GM19099 (cell line): ENCODE data around the gene LRRC17.

Source experiments
- POLR2A ChIP-seq: IDR thresholded peaks from 3 replicates; pipeline ENCODE4 v1.6.1; 2011; ENCODE audit warnings: low read depth; ENCODE audit not compliant: insufficient read length; ENCODE audit errors: extremely low read depth

The LRRC17 gene

DNA sequence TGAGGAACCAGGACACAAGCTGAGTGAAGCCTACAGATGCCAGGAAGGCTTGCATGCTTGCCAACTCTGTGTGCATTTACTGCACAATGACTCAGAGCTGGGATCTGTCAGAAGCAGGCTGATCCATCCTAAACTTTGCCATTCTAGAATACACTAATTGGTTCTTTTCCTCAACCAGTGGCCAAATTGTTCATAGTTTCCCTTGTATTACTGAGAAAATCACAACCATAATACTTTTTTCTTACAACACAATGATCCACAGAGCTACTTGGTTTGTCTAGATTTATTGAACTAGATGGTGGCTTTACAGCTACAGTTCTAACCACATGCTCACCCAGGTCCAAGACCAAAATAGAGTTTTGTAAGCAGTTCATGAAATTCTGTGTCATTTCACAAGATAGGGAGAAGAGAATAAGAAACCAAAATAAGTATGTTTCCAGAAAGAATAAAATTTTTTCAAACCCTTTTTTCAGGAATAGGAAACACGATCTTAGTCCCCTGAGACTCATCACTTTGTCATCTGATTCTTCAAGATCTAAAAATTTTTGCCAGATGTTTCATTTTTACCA is 21.0 kb upstream of the LRRC17 start:
- TF ChIP-seq POLR2A = no peak

DNA sequence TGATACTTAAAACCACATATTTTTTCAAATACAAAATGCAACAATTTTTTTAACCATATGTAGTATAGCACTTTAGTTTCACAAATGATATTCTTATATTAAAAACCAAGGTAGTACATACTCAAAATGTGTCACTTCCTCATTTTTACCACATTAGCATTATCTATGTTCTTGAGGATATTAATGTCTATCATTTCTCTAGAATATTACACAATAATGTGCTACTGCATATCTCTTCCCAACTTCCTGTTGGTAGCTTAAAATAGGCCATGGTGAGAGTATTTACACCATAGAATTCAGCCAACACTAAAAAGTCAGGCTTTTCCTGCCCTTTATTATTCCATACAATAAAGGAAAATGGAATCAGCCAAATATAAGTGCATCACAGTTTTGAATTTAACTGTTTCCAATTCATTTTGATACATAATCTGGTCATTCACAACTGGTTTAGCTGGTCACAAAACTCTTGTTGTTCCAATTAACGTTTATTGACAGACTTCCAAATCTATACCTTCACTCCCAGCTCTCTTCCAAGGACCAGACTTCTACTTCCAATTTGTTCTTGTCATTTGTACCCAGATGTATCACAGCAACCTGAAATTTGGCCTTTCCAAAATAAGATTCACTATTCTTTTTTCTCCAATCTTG is 20.0 kb upstream of the LRRC17 start:
- no peak for TF ChIP-seq POLR2A

DNA sequence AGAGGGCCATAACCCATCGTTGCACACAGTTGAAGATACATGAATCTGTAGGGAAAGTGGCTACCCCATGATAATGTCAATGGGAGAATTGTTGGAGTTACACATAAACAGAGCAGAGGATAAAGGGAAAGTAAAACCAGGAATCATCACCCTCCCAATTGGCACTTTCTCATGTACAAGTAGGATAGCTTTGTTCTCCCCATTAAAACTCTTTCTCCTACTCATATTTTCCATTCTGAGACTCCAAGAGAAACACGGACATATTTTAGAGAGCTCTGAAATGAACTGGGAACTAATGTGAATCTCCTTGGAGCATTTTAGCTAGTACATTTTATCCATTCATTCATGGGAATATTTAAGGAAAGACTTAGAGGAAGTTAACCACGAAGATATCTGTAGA is 17.2 kb upstream of the LRRC17 start:
- TF ChIP-seq POLR2A = no peak

DNA sequence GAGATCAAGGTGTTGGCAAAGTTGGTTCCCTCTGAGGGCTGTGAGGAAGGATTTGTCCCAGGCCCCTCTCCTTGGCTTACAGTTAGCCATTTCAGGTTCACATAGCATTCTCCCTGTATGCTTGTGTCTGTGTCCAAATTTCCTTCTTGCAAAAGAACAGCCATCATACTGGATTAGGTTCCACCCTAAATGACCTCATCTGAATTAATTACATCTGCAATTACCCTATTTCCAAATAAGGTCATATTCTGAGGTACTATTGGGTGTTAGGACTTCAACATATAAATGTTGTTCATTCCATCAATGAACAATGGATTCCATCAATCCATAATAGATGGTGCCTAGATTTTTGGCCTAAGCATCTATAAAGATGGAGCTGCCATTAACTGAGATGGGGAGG is 16.2 kb upstream of the LRRC17 start:
- no peak for TF ChIP-seq POLR2A

DNA sequence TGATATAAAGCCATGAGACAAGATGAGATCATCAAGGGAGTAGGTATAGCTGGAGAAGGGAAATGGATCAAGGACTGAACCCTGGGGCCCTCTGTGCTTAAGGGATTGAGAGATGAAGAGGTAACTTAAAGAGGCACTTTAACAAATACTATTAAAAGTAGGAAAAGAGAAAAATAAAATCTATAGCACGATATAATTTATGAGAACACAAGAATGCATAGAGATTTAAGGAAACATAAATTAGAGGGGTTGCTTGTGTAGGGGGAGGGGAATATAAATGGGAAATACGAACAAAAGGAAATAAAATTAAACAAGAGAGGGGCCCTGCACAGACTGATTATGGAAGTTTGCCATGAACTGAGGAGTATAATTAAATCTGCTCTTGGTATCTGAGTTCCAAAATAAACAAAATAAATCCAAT is 15.6 kb upstream of the LRRC17 start:
- no peak for TF ChIP-seq POLR2A

DNA sequence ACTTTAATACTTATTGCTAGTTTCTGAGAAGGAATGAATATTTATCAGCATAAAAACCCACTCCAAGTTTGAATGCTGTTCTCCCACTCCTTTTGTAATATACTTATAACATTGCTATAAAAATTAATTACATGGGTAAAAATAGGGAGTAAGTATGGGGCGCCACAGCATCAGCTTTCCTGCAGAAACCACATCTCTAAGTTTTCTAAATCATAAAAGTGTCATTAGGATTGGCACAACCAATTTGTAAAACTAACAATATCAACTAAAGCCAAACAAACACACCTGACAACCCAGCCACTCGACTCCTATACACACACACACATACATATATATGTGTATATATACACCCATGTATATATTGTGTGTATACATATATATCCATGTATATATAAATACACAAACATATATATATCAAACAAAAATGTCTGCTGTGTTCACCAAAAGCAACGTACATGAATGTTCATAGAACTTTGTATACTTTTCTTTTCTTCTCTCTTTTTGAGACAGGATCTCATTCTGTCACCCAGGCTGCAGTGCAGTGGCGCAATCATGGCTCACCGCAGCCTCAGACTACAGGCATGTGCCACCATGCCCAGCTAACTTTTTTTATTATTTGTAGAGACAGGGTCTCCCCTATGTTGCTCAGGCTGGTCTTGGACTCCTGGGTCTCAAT is 14.8 kb upstream of the LRRC17 start:
- TF ChIP-seq POLR2A = no peak

DNA sequence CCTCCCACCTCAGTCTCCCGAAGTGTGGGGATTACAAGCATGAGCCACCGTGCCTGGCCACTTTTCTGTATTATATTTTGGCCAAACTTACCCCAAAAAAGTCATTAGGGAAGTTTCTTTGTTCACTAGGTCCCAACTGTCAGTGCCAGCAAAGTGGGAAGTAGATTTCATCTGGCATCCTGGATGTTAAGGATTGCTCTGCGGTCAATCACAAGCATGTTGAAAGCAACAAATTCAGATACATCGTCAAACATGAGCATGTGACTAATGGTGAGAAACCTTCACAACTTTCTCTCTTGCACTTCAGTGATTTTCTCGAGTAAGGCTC is 14.3 kb upstream of the LRRC17 start:
- no peak for TF ChIP-seq POLR2A

DNA sequence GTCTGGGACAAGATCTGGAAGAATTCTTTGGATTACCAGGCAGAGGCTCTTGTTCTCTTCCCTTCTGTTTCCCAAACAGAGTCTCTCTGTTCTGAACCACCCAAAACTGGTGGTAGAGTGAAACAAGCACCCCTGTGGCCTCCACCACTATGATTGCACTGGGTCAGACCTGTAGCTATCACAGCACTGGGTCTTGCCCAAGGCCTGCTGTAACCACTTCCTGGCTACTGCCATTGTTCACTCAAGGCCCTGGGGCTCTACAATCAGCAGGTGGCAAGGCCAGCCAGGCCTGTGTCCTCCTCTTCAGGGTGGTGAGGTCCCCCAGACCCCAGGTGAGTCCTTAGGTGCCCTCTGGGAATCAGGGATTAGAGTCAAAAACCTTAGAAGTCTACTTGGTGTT is 4.1 kb upstream of the LRRC17 start:
- TF ChIP-seq POLR2A = no peak

DNA sequence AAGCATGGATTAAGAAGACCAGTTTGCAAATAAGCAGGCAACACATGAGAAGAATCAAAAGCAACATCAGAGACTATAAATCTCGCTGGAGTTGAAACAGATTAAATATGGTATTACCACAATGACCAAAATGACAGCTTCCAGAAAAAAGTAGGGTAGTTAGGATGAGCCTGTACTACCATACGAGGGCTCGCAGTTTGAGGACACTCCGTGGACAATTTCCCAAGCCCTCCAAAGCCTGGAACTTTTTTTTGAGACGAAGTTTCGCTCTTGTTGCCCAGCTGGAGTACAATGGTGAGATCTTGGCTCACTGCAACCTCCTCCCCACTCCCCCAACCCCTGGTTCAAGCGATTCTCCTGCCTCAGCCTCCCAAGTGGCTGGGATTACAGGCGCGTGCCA is 1.0 kb downstream of the LRRC17 start:
- no peak for TF ChIP-seq POLR2A

DNA sequence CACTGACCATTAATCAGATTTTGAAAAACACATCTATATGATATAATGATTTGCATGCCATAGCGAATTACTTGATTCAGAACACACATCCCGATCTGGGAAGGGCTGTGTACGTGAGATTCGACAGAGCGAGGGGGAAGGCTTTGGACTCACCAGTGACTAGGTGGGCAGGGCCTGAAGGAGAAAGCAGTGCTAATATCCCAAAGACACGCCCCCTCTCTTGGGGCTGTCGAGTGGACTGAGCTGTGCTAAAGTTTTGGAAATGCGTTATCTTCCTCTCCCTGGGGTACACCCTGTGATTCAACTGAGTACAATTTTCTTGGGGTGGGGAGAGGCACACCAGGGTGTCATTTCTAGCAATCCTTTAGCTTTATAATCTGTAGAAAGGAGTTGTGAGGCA is 1.8 kb downstream of the LRRC17 start:
- TF ChIP-seq POLR2A = no peak

DNA sequence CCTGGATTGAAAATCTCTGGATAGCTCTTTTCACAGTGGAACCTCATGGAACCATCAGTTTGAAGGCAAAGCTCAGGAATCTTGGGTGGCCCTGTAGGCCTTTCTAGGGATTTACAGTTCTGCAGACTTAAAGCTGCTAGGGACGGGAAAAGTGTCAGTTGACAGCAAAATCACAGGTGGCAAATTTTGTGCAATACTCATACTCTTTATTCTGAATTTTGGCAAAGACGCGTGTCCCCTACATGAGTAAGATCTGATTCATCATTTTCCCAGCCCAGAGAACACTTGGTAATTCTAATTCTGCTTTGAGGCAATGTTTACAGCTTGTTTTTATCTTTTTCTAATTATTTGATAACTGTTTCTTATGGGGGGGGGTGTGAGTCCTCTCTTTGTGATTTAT is 3.6 kb downstream of the LRRC17 start:
- TF ChIP-seq POLR2A = no peak

DNA sequence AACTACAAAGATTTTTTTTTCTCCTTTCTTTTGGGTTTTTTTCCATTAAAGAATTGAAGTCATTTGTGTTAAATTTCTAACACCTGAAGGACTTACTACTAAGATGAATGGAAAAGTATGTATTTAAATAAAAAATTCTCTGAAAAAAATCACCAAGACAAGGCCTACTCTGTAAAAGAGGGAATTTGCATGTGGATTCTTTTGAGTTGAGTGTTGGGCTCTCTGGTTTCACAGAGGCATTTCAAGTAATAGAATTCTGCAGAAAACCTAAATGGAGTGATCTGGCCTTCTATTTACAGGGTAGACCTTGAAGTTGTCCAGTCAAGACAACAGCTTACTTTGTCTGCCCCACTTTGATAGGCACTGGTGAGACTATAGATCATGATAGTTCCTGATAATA is 4.1 kb downstream of the LRRC17 start:
- TF ChIP-seq POLR2A = no peak

DNA sequence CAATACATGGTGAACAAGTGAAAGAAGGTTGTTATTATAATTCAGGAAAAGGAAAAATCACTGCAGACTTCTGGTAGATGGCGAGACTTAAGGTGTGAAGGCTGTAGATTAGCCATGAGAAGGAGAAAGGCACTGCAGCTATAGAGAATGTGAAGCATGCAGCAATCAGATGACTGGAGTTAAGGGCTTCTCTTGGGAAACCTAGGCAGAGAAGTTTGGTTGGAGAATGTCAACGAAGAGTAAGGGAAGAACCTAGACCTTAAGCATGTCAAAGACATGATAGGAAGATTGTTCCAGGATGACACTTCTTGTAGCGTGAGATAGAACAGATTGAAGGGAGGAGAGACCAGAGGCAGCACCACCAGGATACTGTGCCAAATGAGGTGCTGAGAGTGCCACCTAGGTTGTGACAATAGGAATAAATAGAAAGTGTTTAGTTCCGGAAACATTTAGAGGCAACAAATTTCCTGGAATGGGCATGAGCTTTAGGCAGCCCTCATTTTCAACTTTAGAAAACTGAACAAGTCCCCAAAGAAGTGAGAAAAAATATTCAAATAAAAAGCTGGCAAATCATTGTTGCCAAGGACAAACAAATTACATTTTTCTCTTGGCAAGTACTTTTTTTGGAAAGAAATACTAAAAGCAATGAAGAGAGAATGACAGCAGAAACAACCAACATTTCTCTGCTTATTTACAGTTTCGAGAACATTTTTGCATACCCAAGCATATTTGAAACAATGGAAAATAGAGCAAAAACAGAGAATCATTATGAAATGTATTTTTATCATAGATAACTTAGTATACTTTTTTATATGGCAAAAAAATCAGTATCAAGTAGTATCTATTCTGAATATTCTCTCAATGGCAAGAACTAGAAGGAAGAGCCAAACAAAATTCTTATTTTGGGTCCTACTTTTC is 4.9 kb downstream of the LRRC17 start:
- no peak for TF ChIP-seq POLR2A

DNA sequence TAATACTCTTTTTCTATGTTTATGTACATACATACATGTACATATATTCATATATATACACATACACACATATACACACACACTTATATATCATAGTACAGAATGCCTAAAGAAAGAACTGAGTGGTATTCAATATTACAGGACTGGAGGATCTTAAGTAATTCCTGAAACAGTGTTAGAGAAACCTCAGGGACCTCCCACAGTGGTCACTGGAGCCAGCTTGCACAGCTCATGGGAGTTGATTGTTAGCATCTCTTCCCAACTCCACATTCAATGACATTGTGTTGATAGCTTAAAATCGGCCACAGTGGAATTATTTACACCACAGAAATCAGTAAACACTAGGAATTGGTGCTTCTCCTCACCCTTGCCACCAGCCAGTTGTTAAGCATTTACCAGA is 6.0 kb downstream of the LRRC17 start:
- no peak for TF ChIP-seq POLR2A

DNA sequence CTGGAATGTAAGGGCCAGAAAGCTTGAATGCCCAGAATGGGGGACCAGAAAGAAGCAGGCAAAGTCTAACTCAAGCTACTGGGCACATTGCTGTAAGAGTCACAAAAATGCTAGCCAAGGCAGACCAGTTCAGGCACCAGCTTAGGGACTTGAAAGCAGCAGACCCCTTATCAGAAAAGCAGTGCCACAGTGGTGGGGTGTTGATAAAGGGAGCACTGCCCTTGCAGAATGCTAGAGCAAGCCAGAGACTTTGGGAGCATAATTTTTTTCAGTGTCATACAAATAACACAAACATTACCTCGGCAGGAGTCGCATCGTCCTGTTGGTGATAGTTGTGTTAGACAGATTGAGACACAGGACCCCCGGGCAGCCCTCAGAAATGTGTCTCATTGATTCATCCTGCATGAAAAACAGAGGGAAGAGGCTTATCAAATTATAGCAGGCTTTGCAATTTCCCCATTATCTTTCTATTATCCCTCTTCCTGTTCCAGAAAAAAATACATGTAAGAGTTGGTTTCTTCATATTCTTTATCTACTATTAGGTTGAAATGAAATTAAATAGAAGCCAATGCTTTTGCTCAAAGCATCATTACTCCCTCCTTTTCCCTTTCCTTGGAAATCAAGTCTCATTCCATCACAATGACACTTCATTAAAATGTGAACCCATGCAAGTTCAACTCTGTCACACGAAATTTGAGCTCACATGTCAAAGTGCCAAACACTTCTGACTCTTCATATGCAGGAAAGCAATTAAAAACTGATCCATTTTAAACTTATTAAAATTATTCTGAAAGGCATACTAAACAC is 13.4 kb downstream of the LRRC17 start:
- TF ChIP-seq POLR2A = no peak
